Measurements from ENCODE around the gene PRR33.

- TF ChIP-seq CTCF (IDR thresholded peaks at IDR 0.05; ENCODE audit: low read depth, low read length, poor library complexity, severe bottlenecking): peak; percentile 55
- no peak for TF ChIP-seq EZH2phosphoT487 (IDR thresholded peaks at IDR 0.05; ENCODE audit: borderline replicate concordance, low read length)
Observed at GRCh38 chr11:1876361-1877063, 15.2 kb downstream of the PRR33 start.
